ENCODE results near the gene SEC24B.
"Not testable (repeated sequence)": the region's sequence is repeated elsewhere in the genome, so short reads cannot be mapped to it uniquely, and the experiment has no call there.

SEC24B gene

GRCh38 chr4:109559983-109560686, 126.5 kb downstream of the SEC24B start, which contains the start of gene MCUB:
MCUB (plus strand) TSS chr4:109560246; CDS start chr4:109560338, 92 bp downstream.
- peak; percentile 96 for DNase-seq
- peaks cover 1% of the 10 kb centered on the region for H3K9me3 Mint-ChIP-seq
- CTCF ChIA-PET, result interaction anchor here (0.7 to 1.4 kb wide), 5 partner anchors 14 to 136 kb away, joined by 3 to 5 read pairs (median 3); no protein-coding TSS in a partner anchor
- peaks cover 4% of the 10 kb centered on the region for H3K27me3 Mint-ChIP-seq
- peaks cover 54% of the 10 kb centered on the region for H3K4me1 Mint-ChIP-seq
- peaks cover 54% of the 10 kb centered on the region for H3K36me3 Mint-ChIP-seq
- H3K4me3 Mint-ChIP-seq, result peak within 1 kb of the TSS; percentile 96
- H3K27ac Mint-ChIP-seq, result peak within 1 kb of the TSS; percentile 99

- H3K27me3 Mint-ChIP-seq, result peaks cover 4% of the 10 kb centered on the region
- H3K27ac Mint-ChIP-seq, result peak overlapping the region; percentile 99
- peak overlapping the region; percentile 96 for H3K4me3 Mint-ChIP-seq
- peaks cover 56% of the 10 kb centered on the region for H3K4me1 Mint-ChIP-seq
- H3K36me3 Mint-ChIP-seq, result peaks cover 57% of the 10 kb centered on the region
- peak; percentile 73 for DNase-seq
- H3K9me3 Mint-ChIP-seq, result peaks cover 1% of the 10 kb centered on the region
- CTCF ChIA-PET, result interaction anchor here (0.9 to 1.1 kb wide), 2 partner anchors 98 to 128 kb away, joined by 3 to 5 read pairs; no protein-coding TSS in a partner anchor
Measured at GRCh38 chr4:109560687-109561461, 127.3 kb downstream of the SEC24B start.

GRCh38 chr4:109562457-109563239, 129.0 kb downstream of the SEC24B start:
- CTCF ChIA-PET, result interaction anchor here (0.6 to 1.9 kb wide), 2 partner anchors 109 to 129 kb away, joined by 3 to 8 read pairs; partner anchors contain the start of gene SEC24B
- H3K4me1 Mint-ChIP-seq, result peaks cover 59% of the 10 kb centered on the region
- no peak for DNase-seq
- peak overlapping the region; percentile 96 for H3K4me3 Mint-ChIP-seq
- H3K9me3 Mint-ChIP-seq, result no peaks in the 10 kb centered on the region
- peak overlapping the region; percentile 99 for H3K27ac Mint-ChIP-seq
- peaks cover 59% of the 10 kb centered on the region for H3K36me3 Mint-ChIP-seq
- peaks cover 4% of the 10 kb centered on the region for H3K27me3 Mint-ChIP-seq

- CTCF ChIA-PET, result interaction anchor here (0.6 to 1.5 kb wide), 2 partner anchors 78 to 254 kb away, joined by 3 to 5 read pairs; no protein-coding TSS in a partner anchor
- Mint-ChIP-seq H3K27me3 (no peaks in the 10 kb centered on the region), H3K27ac (no peak overlapping the region), H3K9me3 (peaks cover 4% of the 10 kb centered on the region), H3K4me3 (no peak overlapping the region), H3K36me3 (peaks cover 45% of the 10 kb centered on the region), H3K4me1 (peaks cover 44% of the 10 kb centered on the region)
- no peak for DNase-seq
Measured at GRCh38 chr4:109571494-109571893, 137.9 kb downstream of the SEC24B start.

GRCh38 chr4:109572154-109572553, 138.5 kb downstream of the SEC24B start:
- CTCF ChIA-PET, result interaction anchor here (0.6 to 1.5 kb wide), 2 partner anchors 77 to 254 kb away, joined by 3 to 5 read pairs; no protein-coding TSS in a partner anchor
- Mint-ChIP-seq H3K4me3 (no peak overlapping the region), H3K9me3 (peaks cover 4% of the 10 kb centered on the region), H3K27me3 (no peaks in the 10 kb centered on the region), H3K27ac (no peak overlapping the region), H3K36me3 (peaks cover 43% of the 10 kb centered on the region), H3K4me1 (peaks cover 45% of the 10 kb centered on the region)
- no peak for DNase-seq

GRCh38 chr4:109574443-109574850, 140.8 kb downstream of the SEC24B start:
- Mint-ChIP-seq H3K4me1 (peaks cover 45% of the 10 kb centered on the region), H3K4me3 (no peak overlapping the region), H3K27me3 (no peaks in the 10 kb centered on the region), H3K9me3 (peaks cover 5% of the 10 kb centered on the region), H3K36me3 (peaks cover 43% of the 10 kb centered on the region), H3K27ac (no peak overlapping the region)
- CTCF ChIA-PET, result interaction anchor here (0.8 to 1.9 kb wide), 6 partner anchors 9 to 142 kb away, joined by 3 to 14 read pairs (median 4); partner anchors contain the start of gene MCUB
- peak; percentile 33 for DNase-seq

- CTCF ChIA-PET, result interaction anchor here (1.8 to 1.9 kb wide), 2 partner anchors 9 to 143 kb away, joined by 5 to 14 read pairs; no protein-coding TSS in a partner anchor
- peaks cover 44% of the 10 kb centered on the region for H3K4me1 Mint-ChIP-seq
- no peak for DNase-seq
- H3K36me3 Mint-ChIP-seq, result peaks cover 43% of the 10 kb centered on the region
- peaks cover 6% of the 10 kb centered on the region for H3K9me3 Mint-ChIP-seq
- no peak overlapping the region for H3K27ac Mint-ChIP-seq
- H3K27me3 Mint-ChIP-seq, result no peaks in the 10 kb centered on the region
- H3K4me3 Mint-ChIP-seq, result no peak overlapping the region
Measured at GRCh38 chr4:109574931-109575804, 141.6 kb downstream of the SEC24B start.

GRCh38 chr4:109576462-109576861, 142.8 kb downstream of the SEC24B start:
- DNase-seq, result no peak
- Mint-ChIP-seq H3K9me3 (peaks cover 10% of the 10 kb centered on the region), H3K27ac (no peak overlapping the region), H3K4me3 (no peak overlapping the region), H3K36me3 (peaks cover 44% of the 10 kb centered on the region), H3K4me1 (peaks cover 45% of the 10 kb centered on the region), H3K27me3 (no peaks in the 10 kb centered on the region)
- CTCF ChIA-PET, result interaction anchor here (1.0 kb wide), 1 partner anchor 82 kb away, joined by 3 read pairs; no protein-coding TSS in a partner anchor

GRCh38 chr4:109578846-109579245, 145.2 kb downstream of the SEC24B start:
- peaks cover 48% of the 10 kb centered on the region for H3K4me1 Mint-ChIP-seq
- CTCF ChIA-PET, result no interaction called here
- H3K4me3 Mint-ChIP-seq, result no peak overlapping the region
- peaks cover 25% of the 10 kb centered on the region for H3K9me3 Mint-ChIP-seq
- DNase-seq, result no peak
- no peak overlapping the region for H3K27ac Mint-ChIP-seq
- peaks cover 51% of the 10 kb centered on the region for H3K36me3 Mint-ChIP-seq
- no peaks in the 10 kb centered on the region for H3K27me3 Mint-ChIP-seq

GRCh38 chr4:109579997-109580396, 146.4 kb downstream of the SEC24B start:
- DNase-seq, H3K27ac Mint-ChIP-seq, H3K4me3 Mint-ChIP-seq, CTCF ChIA-PET, H3K27me3 Mint-ChIP-seq: not testable (repeated sequence)
- Mint-ChIP-seq H3K36me3 (peaks cover 57% of the 10 kb centered on the region), H3K9me3 (peaks cover 26% of the 10 kb centered on the region), H3K4me1 (peaks cover 48% of the 10 kb centered on the region)

GRCh38 chr4:109588176-109588575, 154.6 kb downstream of the SEC24B start:
- Mint-ChIP-seq H3K4me3 (no peak overlapping the region), H3K27me3 (no peaks in the 10 kb centered on the region), H3K4me1 (peaks cover 69% of the 10 kb centered on the region), H3K27ac (no peak overlapping the region), H3K9me3 (peaks cover 21% of the 10 kb centered on the region), H3K36me3 (peaks cover 46% of the 10 kb centered on the region)
- DNase-seq, result peak; percentile 38
- CTCF ChIA-PET, result no interaction called here

GRCh38 chr4:109589119-109589518, 155.5 kb downstream of the SEC24B start:
- DNase-seq, result no peak
- Mint-ChIP-seq H3K36me3 (peaks cover 41% of the 10 kb centered on the region), H3K4me1 (peaks cover 61% of the 10 kb centered on the region), H3K27ac (no peak overlapping the region), H3K4me3 (no peak overlapping the region), H3K27me3 (no peaks in the 10 kb centered on the region), H3K9me3 (peaks cover 16% of the 10 kb centered on the region)
- CTCF ChIA-PET, result no interaction called here

GRCh38 chr4:109589605-109590004, 156.0 kb downstream of the SEC24B start:
- H3K9me3 Mint-ChIP-seq, result peaks cover 16% of the 10 kb centered on the region
- H3K4me3 Mint-ChIP-seq, result no peak overlapping the region
- DNase-seq, result no peak
- H3K27me3 Mint-ChIP-seq, result no peaks in the 10 kb centered on the region
- H3K4me1 Mint-ChIP-seq, result peaks cover 57% of the 10 kb centered on the region
- H3K27ac Mint-ChIP-seq, result no peak overlapping the region
- H3K36me3 Mint-ChIP-seq, result peaks cover 38% of the 10 kb centered on the region
- CTCF ChIA-PET, result no interaction called here

Measured in activated naive CD4-positive, alpha-beta T cell treated with anti-CD3 and anti-CD28 coated beads, Interleukin-2, amount 10 ng/mL, durations not matched to agents 7 days and 5 days (primary cell).